Mesenchymal stem cell (in vitro differentiated cells and primary cell): ENCODE measurements around the gene ASB11. TPM values are rescaled to one million over a fixed set of nuclear protein-coding genes. Genes with fewer than 3 reads are reported as not detected.

ENCODE experiments used
- DNase-seq: peaks from one replicate; pipeline ENCODE4 v3.0.0-alpha.2; 2013
- H2AFZ ChIP-seq: one replicate; pipeline ENCODE4 v1.6.1; 2013; ENCODE audit warnings: low read depth, mild to moderate bottlenecking, control low read depth, inconsistent platforms, low read length, moderate library complexity
- H2AK5ac ChIP-seq: 2 replicates; pipeline ENCODE4 v1.6.1; 2013; ENCODE audit warnings: low read length, moderate library complexity, mild to moderate bottlenecking, inconsistent platforms; ENCODE audit not compliant: severe bottlenecking
- H2BK120ac ChIP-seq: one replicate; pipeline ENCODE4 v1.6.1; 2013; ENCODE audit warnings: low read depth, mild to moderate bottlenecking, inconsistent platforms, low read length, moderate library complexity
- H2BK12ac ChIP-seq, 2 experiments: one replicate each; pipeline ENCODE4 v1.6.1; 2013; ENCODE audit warnings: inconsistent platforms in 2 of 2, low read length in 2 of 2, mild to moderate bottlenecking in 2 of 2, moderate library complexity in 2 of 2, control low read depth in 1 of 2
- H2BK15ac ChIP-seq: one replicate; pipeline ENCODE4 v1.6.1; 2013; ENCODE audit warnings: mild to moderate bottlenecking, low read depth, inconsistent platforms; ENCODE audit not compliant: poor library complexity, severe bottlenecking
- H2BK5ac ChIP-seq: 2 replicates; pipeline ENCODE4 v1.6.1; 2013; ENCODE audit warnings: low read depth, mild to moderate bottlenecking, low read length, control low read depth, inconsistent platforms; ENCODE audit not compliant: poor library complexity, severe bottlenecking
- H3K14ac ChIP-seq, 2 experiments: one replicate each; pipeline ENCODE4 v1.6.1; 2013; ENCODE audit warnings: inconsistent platforms in 2 of 2, low read length in 2 of 2, control low read depth in 1 of 2, mild to moderate bottlenecking in 1 of 2, moderate library complexity in 1 of 2
- H3K18ac ChIP-seq, 2 experiments: one replicate each; pipeline ENCODE4 v1.6.1; 2013; ENCODE audit warnings: inconsistent platforms in 2 of 2, low read length in 2 of 2, control low read depth in 1 of 2, low read depth in 1 of 2, mild to moderate bottlenecking in 1 of 2
- H3K23ac ChIP-seq, 2 experiments: one replicate each; pipeline ENCODE4 v1.6.1; 2013; ENCODE audit warnings: inconsistent platforms in 2 of 2, low read length in 2 of 2, mild to moderate bottlenecking in 2 of 2, moderate library complexity in 2 of 2, control low read depth in 1 of 2
- H3K27ac ChIP-seq: 2 replicates; pipeline ENCODE4 v1.5.1; 2013; ENCODE audit warnings: mild to moderate bottlenecking, moderate library complexity, low read length, control low read depth, inconsistent platforms; ENCODE audit not compliant: poor library complexity, severe bottlenecking
- H3K27me3 ChIP-seq, 2 experiments: 2 replicates each; pipeline versions ENCODE4 v1.6.1 to v1.7.0; 2013; ENCODE audit warnings: low read length in 2 of 2, mild to moderate bottlenecking in 2 of 2, moderate library complexity in 2 of 2, control low read depth in 1 of 2, inconsistent platforms in 1 of 2; ENCODE audit not compliant: control insufficient read depth in 1 of 2, insufficient read depth in 1 of 2
- H3K36me3 ChIP-seq, 2 experiments: 2 replicates each; pipeline versions ENCODE4 v1.6.1 to v1.7.0; 2013; ENCODE audit warnings: low read length in 2 of 2, control low read depth in 1 of 2, inconsistent platforms in 1 of 2, low read depth in 1 of 2, mild to moderate bottlenecking in 1 of 2; ENCODE audit not compliant: insufficient read depth in 2 of 2, control insufficient read depth in 1 of 2
- H3K4ac ChIP-seq, 2 experiments: one replicate each; pipeline ENCODE4 v1.6.1; 2013; ENCODE audit warnings: inconsistent platforms in 2 of 2, low read length in 2 of 2, mild to moderate bottlenecking in 2 of 2, moderate library complexity in 2 of 2, control low read depth in 1 of 2, low read depth in 1 of 2
- H3K4me1 ChIP-seq: 2 replicates; pipeline ENCODE4 v1.6.1; 2013; ENCODE audit warnings: low read depth, low read length, control low read depth; ENCODE audit not compliant: control insufficient read depth, insufficient read depth
- H3K4me2 ChIP-seq: 2 replicates; pipeline ENCODE4 v1.6.1; 2013; ENCODE audit warnings: low read length, mild to moderate bottlenecking, inconsistent platforms; ENCODE audit not compliant: poor library complexity, severe bottlenecking
- H3K4me3 ChIP-seq, 2 experiments: 2 replicates each; pipeline versions ENCODE4 v1.5.1 to v1.7.0; 2013; ENCODE audit warnings: low read length in 2 of 2, mild to moderate bottlenecking in 2 of 2, control low read depth in 1 of 2, low read depth in 1 of 2; ENCODE audit not compliant: insufficient read depth in 1 of 2
- H3K79me1 ChIP-seq: replicated peaks from 2 replicates; pipeline ENCODE4 v1.6.1; 2013; ENCODE audit warnings: mild to moderate bottlenecking, control low read depth, low read length, inconsistent platforms; ENCODE audit not compliant: poor library complexity, severe bottlenecking
- H3K9ac ChIP-seq: 2 replicates; pipeline ENCODE4 v1.7.0; 2013; ENCODE audit warnings: mild to moderate bottlenecking, low read length, moderate library complexity
- H3K9me3 ChIP-seq: 2 replicates; pipeline ENCODE4 v1.7.0; 2013; ENCODE audit warnings: mild to moderate bottlenecking, low read length; ENCODE audit not compliant: control insufficient read depth
- H4K8ac ChIP-seq: one replicate; pipeline ENCODE4 v1.6.1; 2013; ENCODE audit warnings: inconsistent platforms, mild to moderate bottlenecking, low read length, moderate library complexity
- H4K91ac ChIP-seq: one replicate; pipeline ENCODE4 v1.6.1; 2013; ENCODE audit warnings: mild to moderate bottlenecking, low read length, inconsistent platforms
- WGBS: methylation state at CpG from one replicate; pipeline ENCODE4 v1.1.7; 2013; ENCODE audit warnings: mixed read lengths; 5-methylcytosine and 5-hydroxymethylcytosine counted together
- polyA plus RNA-seq, 2 experiments: library from polyadenylated mRNA; stranded (reverse); fragments of 200-250 nt; gene quantifications; one replicate each; pipeline ENCODE4 v1.2.3, GENCODE V29; 2013

ASB11 gene
- polyA plus RNA-seq (2013, experiment 1 of 2), result not detected
- not detected for polyA plus RNA-seq (2013, experiment 2 of 2)

GRCh38 chrX:15315509-15315908, at the start of gene ASB11:
Gene ASB11, minus strand, starts transcription at chrX:15315640. Its CDS starts 35 bp downstream, at chrX:15315605.
- DNase-seq, result no peak
- Histone ChIP-seq H3K36me3 (peaks cover 0 to under 1% of the 10 kb centered on the region in 2 experiments), H3K79me1 (no peaks in the 10 kb centered on the region), H2BK120ac (no peak within 1 kb of the TSS), H3K18ac (no peak within 1 kb of the TSS), H2AFZ (no peak within 1 kb of the TSS), H3K27me3 (no peaks in the 10 kb centered on the region), H4K91ac (no peak within 1 kb of the TSS), H3K14ac (no peak within 1 kb of the TSS), H2BK15ac (no peak within 1 kb of the TSS), H2BK5ac (no peak within 1 kb of the TSS), H3K9ac (no peak within 1 kb of the TSS), H3K4me2 (no peak within 1 kb of the TSS), H3K4me3 (no peak within 1 kb of the TSS), H2AK5ac (no peak within 1 kb of the TSS), H3K9me3 (no peaks in the 10 kb centered on the region), H4K8ac (no peak within 1 kb of the TSS), H3K4me1 (no peaks in the 10 kb centered on the region), H3K4ac (no peak within 1 kb of the TSS), H3K27ac (no peak within 1 kb of the TSS), H2BK12ac (no peak within 1 kb of the TSS), H3K23ac (no peak within 1 kb of the TSS)
- 96% methylated on average over 2 of the region's 3 CpGs for WGBS

GRCh38 chrX:15359701-15360100, 44.3 kb upstream of the ASB11 start:
- WGBS, result 100% methylated on average over 1 of the region's 2 CpGs
- no peak overlapping the region for H2AFZ ChIP-seq

GRCh38 chrX:15358533-15358932, 43.1 kb upstream of the ASB11 start:
- Histone ChIP-seq H3K4me2 (no peak overlapping the region), H3K4me3 (no peak overlapping the region), H3K9me3 (no peaks in the 10 kb centered on the region), H2BK15ac (no peak overlapping the region), H3K9ac (no peak overlapping the region), H3K27me3 (peaks cover 0 to 4% of the 10 kb centered on the region in 2 experiments), H3K18ac (no peak overlapping the region), H3K4ac (no peak overlapping the region), H2BK12ac (no peak overlapping the region), H3K23ac (no peak overlapping the region), H3K27ac (no peak overlapping the region), H4K8ac (no peak overlapping the region), H3K36me3 (no peaks in the 10 kb centered on the region), H3K4me1 (no peaks in the 10 kb centered on the region), H2BK5ac (no peak overlapping the region), H2AFZ (no peak overlapping the region), H3K79me1 (no peaks in the 10 kb centered on the region), H4K91ac (no peak overlapping the region), H2BK120ac (no peak overlapping the region), H3K14ac (no peak overlapping the region), H2AK5ac (no peak overlapping the region)
- DNase-seq, result no peak
- no CpG with 5 or more reads among the region's 2 CpGs for WGBS

More at GRCh38 chrX:15359701-15360100, 44.3 kb upstream of the ASB11 start:
- H2BK120ac ChIP-seq, result no peak overlapping the region
- no peaks in the 10 kb centered on the region for H3K36me3 ChIP-seq
- no peak overlapping the region for H3K4ac ChIP-seq
- H4K91ac ChIP-seq, result no peak overlapping the region
- no peak overlapping the region for H2BK12ac ChIP-seq
- H3K27me3 ChIP-seq, result peaks cover 0 to 4% of the 10 kb centered on the region in 2 experiments
- no peak overlapping the region for H3K18ac ChIP-seq
- H2AK5ac ChIP-seq, result no peak overlapping the region
- no peaks in the 10 kb centered on the region for H3K9me3 ChIP-seq
- no peak overlapping the region for H3K14ac ChIP-seq
- no peak overlapping the region for H2BK5ac ChIP-seq
- no peaks in the 10 kb centered on the region for H3K4me1 ChIP-seq
- no peaks in the 10 kb centered on the region for H3K79me1 ChIP-seq
- H2BK15ac ChIP-seq, result no peak overlapping the region
- H3K9ac ChIP-seq, result no peak overlapping the region
- no peak overlapping the region for H4K8ac ChIP-seq
- no peak overlapping the region for H3K27ac ChIP-seq
- H3K4me3 ChIP-seq, result no peak overlapping the region
- DNase-seq, result no peak
- H3K4me2 ChIP-seq, result no peak overlapping the region
- H3K23ac ChIP-seq, result no peak overlapping the region

GRCh38 chrX:15356444-15356843, 41.0 kb upstream of the ASB11 start:
- Histone ChIP-seq H3K9me3 (no peaks in the 10 kb centered on the region), H3K27ac (no peak overlapping the region), H3K18ac (no peak overlapping the region), H3K4me2 (no peak overlapping the region), H3K4ac (no peak overlapping the region), H3K27me3 (peaks cover 0 to 4% of the 10 kb centered on the region in 2 experiments), H3K4me3 (no peak overlapping the region), H2BK5ac (no peak overlapping the region), H2BK12ac (no peak overlapping the region), H2BK120ac (no peak overlapping the region), H4K8ac (no peak overlapping the region), H3K14ac (no peak overlapping the region), H3K36me3 (no peaks in the 10 kb centered on the region), H4K91ac (no peak overlapping the region), H3K23ac (no peak overlapping the region), H3K79me1 (no peaks in the 10 kb centered on the region), H2AK5ac (no peak overlapping the region), H2BK15ac (no peak overlapping the region), H2AFZ (no peak overlapping the region), H3K9ac (no peak overlapping the region), H3K4me1 (no peaks in the 10 kb centered on the region)
- DNase-seq, result peak; percentile 86
- no CpG with 5 or more reads among the region's 1 CpG for WGBS
